Heart right ventricle (tissue), 16 donors: ENCODE data around the gene GGPS1. TPM values are rescaled to one million over a fixed set of nuclear protein-coding genes. Genes with fewer than 3 reads are reported as not detected.
A peak's percentile ranks its signal among the peaks of the same experiment; 100 is the strongest.

Source experiments
- ATAC-seq, 8 donors: fragments of 200-7000 bp; cut with Tn5 transposase; one replicate each; pipeline ENCODE4 v1.9.1; 2020; ENCODE audit warnings: mild to moderate bottlenecking in 8 of 8, moderate library complexity in 8 of 8, moderate number of reproducible peaks in 1 of 8
- DNase-seq, 2 donors: peaks; one replicate each; pipeline ENCODE4 v3.0.0-alpha.2; 2020
- H3K27ac ChIP-seq, 10 donors: fragments of 200-600 bp; sonication (generic) in 2 of 10; one replicate each; pipeline versions ENCODE4 v1.5.0 to v1.8.0; 2020 to 2022; ENCODE audit warnings: mild to moderate bottlenecking in 3 of 10
- H3K27me3 ChIP-seq, 7 donors: fragments of 200-600 bp; one replicate each; pipeline ENCODE4 v1.8.0; 2021 to 2022; ENCODE audit warnings: mild to moderate bottlenecking in 2 of 7
- H3K36me3 ChIP-seq, 9 donors: fragments of 200-600 bp; sonication (generic) in 1 of 9; one replicate each; pipeline versions ENCODE4 v1.5.0 to v1.8.0; 2020 to 2022; ENCODE audit warnings: mild to moderate bottlenecking in 2 of 9
- H3K4me1 ChIP-seq, 9 donors: fragments of 200-600 bp; sonication (generic) in 1 of 9; one replicate each; pipeline versions ENCODE4 v1.5.0 to v1.8.0; 2020 to 2022; ENCODE audit warnings: mild to moderate bottlenecking in 4 of 9
- H3K4me3 ChIP-seq, 10 donors: fragments of 200-600 bp; sonication (generic) in 2 of 10; one replicate each; pipeline versions ENCODE4 v1.5.0 to v1.8.0; 2020 to 2022; ENCODE audit warnings: mild to moderate bottlenecking in 7 of 10, moderate library complexity in 2 of 10
- H3K9me3 ChIP-seq, 11 donors: fragments of 200-600 bp in 10 of 11; sonication (generic) in 2 of 11; one replicate each; pipeline versions ENCODE4 v1.5.0 to v1.8.0; 2013 to 2022; ENCODE audit warnings: mild to moderate bottlenecking in 2 of 11, control low read depth in 1 of 11, moderate library complexity in 1 of 11
- WGBS, 2 donors: extraction: QIAGEN DNeasy Blood & Tissue Kit; methylation state at CpG; one replicate each; pipeline ENCODE4 v1.1.7; 2013; ENCODE audit warnings: inconsistent platforms in 1 of 2; 5-methylcytosine and 5-hydroxymethylcytosine counted together
- intact Hi-C, 10 donors: fragments of 100-400 bp; cut with DNase I; formaldehyde crosslinking; loops; one replicate each; pipeline versions ENCODE4 v1.11.1 to v1.14.2; 2022
- polyA plus RNA-seq, 2 donors: library from polyadenylated mRNA; stranded (reverse); fragments of 200-250 nt; gene quantifications; one replicate each; pipeline ENCODE4 v1.2.3, GENCODE V29; 2013
- total RNA-seq, 10 donors: library from RNA; stranded (reverse); fragmentation: NEBNext Ultra II Directional in 3 of 10; extraction: Animal tissue kit (Norgen Biotek cat#: 25700) in 3 of 10; gene quantifications; one replicate each; pipeline versions ENCODE4 v1.2.1 to v1.2.4, GENCODE V29; 2021 to 2023
- TF ChIP-seq, protein P1 (sequence below), 9 donors: fragments of 200-600 bp; sonication (generic) in 2 of 9; IDR thresholded peaks; one replicate each; pipeline versions ENCODE4 v1.5.0 to v1.8.0; 2021 to 2022; ENCODE audit warnings: antibody characterized with exemption in 9 of 9, mild to moderate bottlenecking in 5 of 9, moderate library complexity in 1 of 9
- donor health status: Arrhythmogenic right ventricular cardiomyopathy.
- donor health status: ischemic (EF 13 %, LVEDD 7.1; RV severe dilation, severe dysfunction).
- donor health status: healthy with polysubstance abuse.
- donor health status: DM: no; HTN: yes; CAD: no.
- donor health status: DM: no; HTN: no; CAD: no.
- donor health status: ischemic (EF 25% LVEDD 6.9; RV normal size, moderate dysfunction).
- donor health status: ischemic (EF 25% LVEDD 5.7; RV mildly dilated, moderate dysfunction).
- donor health status: healthy.
- donor health status: DM: yes; HTN: yes; CAD: no.
- donor health status: Ischemic cardiomyopathy.
- donor health status: ischemic (EF 35%, LVEDD 5.7; RV mildly dilated, moderate dysfunction).
- donor health status: nonischemic (EF 11% LVEDD 7.7; RV severe dilation, severe dysfunction).
- donor health status: DM: yes; HTN: yes; CAD: no.
- donor health status: PGD.
- donor health status: ischemic (EF 29% LVEDD 5.4; RV normal size, mild dysfunction).
- donor health status: nonischemic (EF 23%, LVEDD 6.1; RV moderate dilation, normal function).

Gene GGPS1
- total and polyA plus RNA-seq, 12 donors: 21.0 to 40.0 (median 33.9) TPM

DNA sequence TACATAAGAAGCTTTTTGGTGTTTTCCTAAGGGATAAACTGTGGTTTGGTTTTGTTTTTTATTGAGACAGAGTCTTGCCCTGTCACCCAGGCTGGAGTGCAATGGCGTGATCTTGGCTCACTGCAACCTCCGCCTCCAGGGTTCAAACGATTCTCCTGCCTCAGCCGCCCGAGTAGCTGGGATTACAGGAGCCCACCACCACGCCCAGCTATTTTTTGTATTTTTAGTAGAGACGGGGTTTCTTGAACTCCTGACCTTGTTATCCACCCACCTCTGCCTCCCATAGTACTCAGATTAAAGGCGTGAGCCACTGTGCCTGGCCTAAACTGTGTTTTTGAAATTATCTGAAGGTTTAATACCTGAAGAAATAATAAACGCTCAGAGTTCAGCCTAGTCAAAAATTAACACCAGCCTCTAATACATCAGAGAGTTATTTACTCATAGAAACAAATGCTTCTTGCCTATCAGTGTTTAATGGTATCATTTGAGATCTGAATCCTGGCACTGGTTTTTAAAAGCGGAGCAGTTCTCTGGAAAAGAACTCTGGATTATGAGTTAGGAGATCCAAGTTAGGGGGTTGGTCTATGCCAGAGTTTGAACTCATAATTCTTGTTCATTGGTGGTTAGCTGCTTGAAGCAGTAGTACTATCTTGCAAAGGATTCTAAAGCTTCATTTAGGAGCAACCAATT, 29.1 kb upstream of the GGPS1 start:
- intact Hi-C loops: no loop called here
- ATAC-seq: no peak
- Histone ChIP-seq H3K4me1 (peaks cover 0 to 37% (median 32%) of the 10 kb centered on the region in 9 donors), H3K36me3 (no peaks in the 10 kb centered on the region), H3K27me3 (no peaks in the 10 kb centered on the region), H3K4me3 (no peak overlapping the region), H3K9me3 (peaks cover 0 to 19% (median 0%) of the 10 kb centered on the region in 11 donors), H3K27ac (no peak overlapping the region)
- 80 to 81% methylated on average over 10 of the region's 10 CpGs for WGBS, 2 donors
- TF ChIP-seq, protein P1, sequence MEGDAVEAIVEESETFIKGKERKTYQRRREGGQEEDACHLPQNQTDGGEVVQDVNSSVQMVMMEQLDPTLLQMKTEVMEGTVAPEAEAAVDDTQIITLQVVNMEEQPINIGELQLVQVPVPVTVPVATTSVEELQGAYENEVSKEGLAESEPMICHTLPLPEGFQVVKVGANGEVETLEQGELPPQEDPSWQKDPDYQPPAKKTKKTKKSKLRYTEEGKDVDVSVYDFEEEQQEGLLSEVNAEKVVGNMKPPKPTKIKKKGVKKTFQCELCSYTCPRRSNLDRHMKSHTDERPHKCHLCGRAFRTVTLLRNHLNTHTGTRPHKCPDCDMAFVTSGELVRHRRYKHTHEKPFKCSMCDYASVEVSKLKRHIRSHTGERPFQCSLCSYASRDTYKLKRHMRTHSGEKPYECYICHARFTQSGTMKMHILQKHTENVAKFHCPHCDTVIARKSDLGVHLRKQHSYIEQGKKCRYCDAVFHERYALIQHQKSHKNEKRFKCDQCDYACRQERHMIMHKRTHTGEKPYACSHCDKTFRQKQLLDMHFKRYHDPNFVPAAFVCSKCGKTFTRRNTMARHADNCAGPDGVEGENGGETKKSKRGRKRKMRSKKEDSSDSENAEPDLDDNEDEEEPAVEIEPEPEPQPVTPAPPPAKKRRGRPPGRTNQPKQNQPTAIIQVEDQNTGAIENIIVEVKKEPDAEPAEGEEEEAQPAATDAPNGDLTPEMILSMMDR (IDR thresholded peaks at IDR 0.05): no peak
- no peak for DNase-seq

GRCh38 chr1:235302143-235302542, 26.2 kb upstream of the GGPS1 start:
- Histone ChIP-seq H3K9me3 (peaks cover 0 to 6% (median 0%) of the 10 kb centered on the region in 11 donors), H3K36me3 (no peaks in the 10 kb centered on the region), H3K4me3 (no peak overlapping the region), H3K27ac (no peak overlapping the region), H3K4me1 (peaks cover 0 to 61% (median 56%) of the 10 kb centered on the region in 9 donors), H3K27me3 (no peaks in the 10 kb centered on the region)
- 75 to 82% methylated on average over 1 of the region's 1 CpG for WGBS, 2 donors
- no peak for DNase-seq
- TF ChIP-seq, protein P1 (IDR thresholded peaks at IDR 0.05): no peak
- no peak for ATAC-seq
- intact Hi-C loops: no loop called here

GRCh38 chr1:235304549-235305451, 23.6 kb upstream of the GGPS1 start:
- peak overlapping the region in 4 of 10 donors; percentile 6 to 56 (median 32) for H3K27ac ChIP-seq
- ATAC-seq: peak in 5 of 8 donors; percentile 22 to 62 (median 44)

More at GRCh38 chr1:235304549-235305451, 23.6 kb upstream of the GGPS1 start:
- TF ChIP-seq, protein P1 (IDR thresholded peaks at IDR 0.05): no peak
- Histone ChIP-seq H3K4me1 (peaks cover 0 to 66% (median 49%) of the 10 kb centered on the region in 9 donors), H3K27me3 (no peaks in the 10 kb centered on the region), H3K9me3 (no peaks in the 10 kb centered on the region), H3K36me3 (no peaks in the 10 kb centered on the region), H3K4me3 (no peak overlapping the region)
- DNase-seq: no peak
- WGBS, 2 donors: 30 to 33% methylated on average over 6 of the region's 6 CpGs
- intact Hi-C loops: no loop called here
